T-helper 2 cell treated with Interferon-gamma antibody and Interleukin-4, amounts not matched to agents 5 μg/mL and 100 μg/mL, for 36 hours (primary cell): ENCODE measurements around the gene TBC1D3L.
"Not testable (repeated sequence)": the region's sequence is repeated elsewhere in the genome, so short reads cannot be mapped to it uniquely, and the experiment has no call there.

Experiments used
- DNase-seq: peaks from one replicate; pipeline ENCODE4 v3.0.0; 2021; ENCODE audit warnings: low spot score
- H3K27ac Mint-ChIP-seq: one replicate; pipeline ENCODE4 v1.8.0; 2021; ENCODE audit warnings: mild to moderate bottlenecking, mixed read lengths
- H3K27me3 Mint-ChIP-seq: one replicate; pipeline ENCODE4 v1.8.0; 2021; ENCODE audit warnings: low read depth, mixed read lengths
- H3K36me3 Mint-ChIP-seq: one replicate; pipeline ENCODE4 v1.8.0; 2021; ENCODE audit warnings: low read depth, mixed read lengths
- H3K4me1 Mint-ChIP-seq: one replicate; pipeline ENCODE4 v1.8.0; 2021; ENCODE audit warnings: low read depth, mixed read lengths
- H3K4me3 Mint-ChIP-seq: one replicate; pipeline ENCODE4 v1.8.0; 2022; ENCODE audit warnings: mild to moderate bottlenecking, moderate library complexity, mixed read lengths
- H3K9me3 Mint-ChIP-seq: one replicate; pipeline ENCODE4 v1.8.0; 2021; ENCODE audit warnings: mixed read lengths

The TBC1D3L gene

GRCh38 chr17:37988960-37989359 lies at the start of gene TBC1D3L:
Gene TBC1D3L, minus strand, starts transcription at chr17:37989060. Its CDS starts 1,540 bp downstream, at chr17:37987520.
- H3K9me3 Mint-ChIP-seq, H3K27me3 Mint-ChIP-seq, H3K27ac Mint-ChIP-seq, DNase-seq, H3K36me3 Mint-ChIP-seq, H3K4me1 Mint-ChIP-seq, H3K4me3 Mint-ChIP-seq: not testable (repeated sequence)

- not testable (repeated sequence) for DNase-seq, H3K27me3 Mint-ChIP-seq, H3K27ac Mint-ChIP-seq, H3K4me3 Mint-ChIP-seq, H3K9me3 Mint-ChIP-seq, H3K4me1 Mint-ChIP-seq, H3K36me3 Mint-ChIP-seq
Observed at GRCh38 chr17:38003676-38004075, 14.8 kb upstream of the TBC1D3L start, which contains the start of gene TBC1D3D. Gene TBC1D3D, plus strand, starts transcription at chr17:38003976. Its CDS starts 1,585 bp downstream, at chr17:38005561.
